ENCODE measurements around the gene ETV3L. TPM values are rescaled to one million over a fixed set of nuclear protein-coding genes. Genes with fewer than 3 reads are reported as not detected.
"Not testable (repeated sequence)": the region's sequence is repeated elsewhere in the genome, so short reads cannot be mapped to it uniquely, and the experiment has no call there.

Gene ETV3L
- total RNA-seq, 4 donors from 2014 or later = not detected

GRCh38 chr1:157077394-157077793, 22.2 kb downstream of the ETV3L start:
- Histone ChIP-seq H3K27ac (no peak overlapping the region), H3K4me1 (peaks cover 2 to 9% (median 5%) of the 10 kb centered on the region in 4 donors), H3K9me3 (no peaks in the 10 kb centered on the region), H3K36me3 (no peaks in the 10 kb centered on the region), H3K4me3 (no peak overlapping the region), H3K27me3 (peaks cover 7% of the 10 kb centered on the region)
- in situ Hi-C loops (cut with MboI; ENCODE audit: low pct_ligation_motif_present in 1 of 4, low pct_unique_long_range_greater_than_20kb in 1 of 4, low sequenced_read_pairs in 3 of 4) (loop anchor here in 2 of 4 donors (10.0 to 25.0 kb wide), 2 partner anchors 143 to 410 kb away; no protein-coding TSS in a partner anchor), intact Hi-C loops (cut with DNase I; ENCODE audit: low total_unique reads) (no loop called here)
- no peak for DNase-seq
- TF ChIP-seq POLR2A (IDR thresholded peaks at IDR 0.05) (no peak), EP300 (IDR thresholded peaks at IDR 0.05; ENCODE audit: low read depth) (no peak), CTCF (IDR thresholded peaks at IDR 0.05) (no peak), POLR2AphosphoS5 (IDR thresholded peaks at IDR 0.05) (no peak)
- WGBS, 2 donors (ENCODE audit: low coverage in 1 of 2) = 97 to 100% methylated on average over 1 of the region's 1 CpG

GRCh38 chr1:157073944-157074685, 25.5 kb downstream of the ETV3L start:
- 33% methylated on average over 28 of the region's 35 CpGs; no CpG with 5 or more reads in 1 of the 2 donors for WGBS, 2 donors (ENCODE audit: low coverage in 1 of 2)
- intact Hi-C loops (cut with DNase I; ENCODE audit: low total_unique reads) = no loop called here
- H3K4me3 ChIP-seq = peak overlapping the region in 1 of 4 donors; percentile 29

GRCh38 chr1:157069601-157070000, 30.0 kb downstream of the ETV3L start:
- Histone ChIP-seq H3K36me3 (no peaks in the 10 kb centered on the region), H3K27me3 (peaks cover 7% of the 10 kb centered on the region), H3K9me3 (no peaks in the 10 kb centered on the region), H3K4me3 (no peak overlapping the region), H3K4me1 (peaks cover 2 to 9% (median 5%) of the 10 kb centered on the region in 4 donors), H3K27ac (no peak overlapping the region)
- 91% methylated on average over 2 of the region's 2 CpGs; no CpG with 5 or more reads in 1 of the 2 donors for WGBS, 2 donors (ENCODE audit: low coverage in 1 of 2)
- intact Hi-C loops (cut with DNase I; ENCODE audit: low total_unique reads) = no loop called here
- no peak for TF ChIP-seq EP300 (IDR thresholded peaks at IDR 0.05; ENCODE audit: low read depth)
- no peak for TF ChIP-seq POLR2A (IDR thresholded peaks at IDR 0.05)
- no peak for TF ChIP-seq POLR2AphosphoS5 (IDR thresholded peaks at IDR 0.05)
- no peak for TF ChIP-seq CTCF (IDR thresholded peaks at IDR 0.05)
- no peak for DNase-seq
- in situ Hi-C loops (cut with MboI; ENCODE audit: low pct_ligation_motif_present in 1 of 4, low pct_unique_long_range_greater_than_20kb in 1 of 4, low sequenced_read_pairs in 3 of 4) = no loop called here

More at GRCh38 chr1:157073944-157074685, 25.5 kb downstream of the ETV3L start:
- Histone ChIP-seq H3K9me3 (no peaks in the 10 kb centered on the region), H3K27me3 (peaks cover 14% of the 10 kb centered on the region), H3K27ac (no peak overlapping the region), H3K36me3 (no peaks in the 10 kb centered on the region), H3K4me1 (peaks cover 2 to 9% (median 5%) of the 10 kb centered on the region in 4 donors)
- peak; percentile 71 for DNase-seq
- in situ Hi-C loops (cut with MboI; ENCODE audit: low pct_ligation_motif_present in 1 of 4, low pct_unique_long_range_greater_than_20kb in 1 of 4, low sequenced_read_pairs in 3 of 4) = loop anchor here in 1 of 4 donors (10.0 kb wide), 1 partner anchor 139 kb away; no protein-coding TSS in a partner anchor
- TF ChIP-seq EP300 (IDR thresholded peaks at IDR 0.05; ENCODE audit: low read depth) = no peak
- TF ChIP-seq CTCF (IDR thresholded peaks at IDR 0.05) = peak; percentile 54 to 70 (median 68)
- no peak for TF ChIP-seq POLR2AphosphoS5 (IDR thresholded peaks at IDR 0.05)
- TF ChIP-seq POLR2A (IDR thresholded peaks at IDR 0.05) = no peak

GRCh38 chr1:157059241-157059640, 40.4 kb downstream of the ETV3L start:
- in situ Hi-C loops (cut with MboI; ENCODE audit: low pct_ligation_motif_present in 1 of 4, low pct_unique_long_range_greater_than_20kb in 1 of 4, low sequenced_read_pairs in 3 of 4); DNase-seq; H3K4me3 ChIP-seq; H3K36me3 ChIP-seq; H3K27ac ChIP-seq; H3K4me1 ChIP-seq; H3K27me3 ChIP-seq; intact Hi-C loops (cut with DNase I; ENCODE audit: low total_unique reads); H3K9me3 ChIP-seq: not testable (repeated sequence)
- 54 to 67% methylated on average over 2 to 3 of the region's 3 CpGs for WGBS, 2 donors (ENCODE audit: low coverage in 1 of 2)

Data from transverse colon (tissue), 4 donors.